Epithelial cell of proximal tubule (primary cell): Measurements from ENCODE around the gene F11. TPM values are rescaled to one million over a fixed set of nuclear protein-coding genes. Genes with fewer than 3 reads are reported as not detected.

Experiments
- DNase-seq: peaks from one replicate; pipeline ENCODE4 v3.0.0-alpha.2; 2011; ENCODE audit warnings: low read depth
- H3K4me3 ChIP-seq: 2 replicates; pipeline ENCODE4 v1.5.1; 2011; ENCODE audit warnings: low read depth, mild to moderate bottlenecking, low read length
- CTCF ChIP-seq: conservative IDR thresholded peaks from 2 replicates; pipeline ENCODE4 v1.5.1; 2012; ENCODE audit warnings: low read depth, mild to moderate bottlenecking, low read length
- total RNA-seq: library from RNA; depleted of rRNA; stranded (reverse); fragments of >200 nt; gene quantifications from 2 replicates; pipeline ENCODE4 v1.2.3, GENCODE V29; 2015

F11 gene
- total RNA-seq, 1 donor from 2014 or later = not detected

DNA sequence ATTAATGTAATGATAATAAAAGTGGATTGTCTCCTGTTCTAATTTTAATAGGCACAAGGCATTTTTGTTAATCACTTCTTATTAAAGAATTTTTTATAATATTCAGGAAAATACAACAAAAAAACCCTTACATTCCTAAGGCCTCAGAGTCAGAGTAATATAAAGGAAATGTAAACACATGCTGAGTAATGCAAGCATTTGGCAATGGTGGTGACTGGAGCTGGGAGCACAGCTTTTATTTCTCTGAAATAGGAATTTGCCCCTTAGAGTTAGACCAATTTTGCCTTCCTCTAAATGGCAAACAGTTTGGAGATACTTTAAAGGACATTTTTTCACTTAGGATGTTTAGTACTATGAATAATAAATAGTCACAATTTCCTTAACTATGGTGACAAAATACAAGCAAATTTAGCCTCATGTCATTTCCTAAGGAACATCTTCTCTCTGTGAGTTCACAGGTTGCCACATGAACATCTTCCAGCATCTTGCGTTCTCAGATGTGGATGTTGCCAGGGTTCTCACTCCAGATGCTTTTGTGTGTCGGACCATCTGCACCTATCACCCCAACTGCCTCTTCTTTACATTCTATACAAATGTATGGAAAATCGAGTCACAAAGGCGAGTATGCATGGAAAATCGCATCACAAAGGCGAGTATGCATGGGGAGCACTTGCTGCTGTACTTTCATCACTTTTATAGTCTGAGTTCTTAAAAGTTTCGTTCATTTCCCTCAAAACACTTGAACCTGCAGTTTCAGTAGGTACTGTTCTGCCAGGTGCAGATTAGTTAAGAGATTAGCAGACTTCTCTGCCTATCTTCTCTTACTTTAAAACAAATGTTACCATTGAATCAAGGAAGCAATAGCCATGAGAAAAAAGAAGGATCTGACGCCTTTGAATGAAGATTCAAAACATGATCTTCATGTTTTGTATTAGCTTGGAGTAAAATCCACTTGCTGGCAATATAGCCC lies 15.9 kb upstream of the F11 start:
- no peak overlapping the region for H3K4me3 ChIP-seq
- TF ChIP-seq CTCF = no peak
- no peak for DNase-seq

GRCh38 chr4:186250760-186251159 lies 15.2 kb upstream of the F11 start:
- no peak overlapping the region for H3K4me3 ChIP-seq
- no peak for TF ChIP-seq CTCF
- no peak for DNase-seq

GRCh38 chr4:186255122-186255521 lies 10.9 kb upstream of the F11 start:
- H3K4me3 ChIP-seq = no peak overlapping the region
- no peak for TF ChIP-seq CTCF
- DNase-seq = no peak

- no peak overlapping the region for H3K4me3 ChIP-seq
- DNase-seq = no peak
- TF ChIP-seq CTCF = no peak
Measured at GRCh38 chr4:186258216-186258811, 7.7 kb upstream of the F11 start.

DNA sequence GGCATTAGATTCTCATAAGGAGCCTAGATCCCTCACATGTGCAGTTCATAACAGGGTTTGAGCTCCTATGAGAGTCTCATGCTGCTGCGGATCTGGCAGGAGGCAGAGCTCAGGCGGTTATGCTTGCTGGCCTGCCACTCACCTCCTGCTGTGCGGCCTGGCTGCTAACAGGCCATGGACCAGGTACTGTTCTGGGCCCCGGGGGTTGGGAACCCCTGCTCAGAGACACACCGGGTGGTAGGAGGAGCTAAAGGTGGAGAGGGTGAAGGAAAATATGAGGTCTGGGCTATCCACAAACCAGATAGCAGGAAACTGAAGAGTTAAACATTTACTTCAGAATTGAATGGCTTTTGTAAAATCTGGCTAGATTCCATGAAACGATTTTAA lies 5.9 kb upstream of the F11 start:
- no peak for TF ChIP-seq CTCF
- DNase-seq = no peak
- no peak overlapping the region for H3K4me3 ChIP-seq

GRCh38 chr4:186260504-186261448 lies 5.2 kb upstream of the F11 start:
- TF ChIP-seq CTCF = no peak
- peak; percentile 83 for DNase-seq
- no peak overlapping the region for H3K4me3 ChIP-seq
